ENCODE results near the gene TRAF2. TPM values are rescaled to one million over a fixed set of nuclear protein-coding genes. Genes with fewer than 3 reads are reported as not detected.

The TRAF2 gene
- total and polyA plus RNA-seq, 2 of the 13 experiments (the other 11 are each of a cell fraction or from before 2014, with no cell fraction given) = 12.4 to 13.6 TPM

DNA sequence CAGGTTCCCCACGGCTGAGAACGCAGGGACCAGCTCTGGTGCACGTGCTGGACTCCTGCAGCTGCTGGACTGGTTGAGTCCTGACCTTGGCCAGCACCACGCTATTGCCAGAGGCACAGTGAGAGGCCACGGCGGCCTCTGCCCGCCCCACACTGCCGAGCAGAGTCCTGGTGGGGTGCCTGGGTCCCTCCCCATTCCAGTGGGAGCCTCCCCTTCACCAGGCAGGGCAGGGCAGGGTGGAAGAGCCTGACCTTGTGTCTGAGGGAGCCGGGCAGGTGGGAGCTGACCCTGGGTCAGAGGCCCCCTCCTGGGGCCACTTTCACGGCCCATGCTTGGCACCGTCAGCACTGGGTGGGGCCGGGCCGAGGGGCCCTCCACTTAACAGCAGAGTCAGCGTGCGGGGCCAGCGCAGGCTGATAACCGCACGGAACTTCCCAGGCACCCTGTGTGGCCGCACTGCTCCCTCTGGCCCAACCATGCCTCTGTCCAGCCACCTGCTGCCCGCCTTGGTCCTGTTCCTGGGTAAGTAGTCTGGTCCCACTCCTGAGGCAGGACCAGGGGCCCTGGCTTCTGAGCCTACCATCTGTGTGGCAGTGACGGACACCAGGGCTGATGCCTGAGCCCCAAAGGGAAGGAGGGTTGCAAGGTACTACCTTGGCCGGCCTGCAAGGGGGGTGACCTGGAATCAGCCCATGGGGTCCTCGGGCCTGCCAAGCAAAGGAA, 34.2 kb upstream of the TRAF2 start, which contains the start of gene MAMDC4 (continued):
- TF ChIP-seq, protein P1, sequence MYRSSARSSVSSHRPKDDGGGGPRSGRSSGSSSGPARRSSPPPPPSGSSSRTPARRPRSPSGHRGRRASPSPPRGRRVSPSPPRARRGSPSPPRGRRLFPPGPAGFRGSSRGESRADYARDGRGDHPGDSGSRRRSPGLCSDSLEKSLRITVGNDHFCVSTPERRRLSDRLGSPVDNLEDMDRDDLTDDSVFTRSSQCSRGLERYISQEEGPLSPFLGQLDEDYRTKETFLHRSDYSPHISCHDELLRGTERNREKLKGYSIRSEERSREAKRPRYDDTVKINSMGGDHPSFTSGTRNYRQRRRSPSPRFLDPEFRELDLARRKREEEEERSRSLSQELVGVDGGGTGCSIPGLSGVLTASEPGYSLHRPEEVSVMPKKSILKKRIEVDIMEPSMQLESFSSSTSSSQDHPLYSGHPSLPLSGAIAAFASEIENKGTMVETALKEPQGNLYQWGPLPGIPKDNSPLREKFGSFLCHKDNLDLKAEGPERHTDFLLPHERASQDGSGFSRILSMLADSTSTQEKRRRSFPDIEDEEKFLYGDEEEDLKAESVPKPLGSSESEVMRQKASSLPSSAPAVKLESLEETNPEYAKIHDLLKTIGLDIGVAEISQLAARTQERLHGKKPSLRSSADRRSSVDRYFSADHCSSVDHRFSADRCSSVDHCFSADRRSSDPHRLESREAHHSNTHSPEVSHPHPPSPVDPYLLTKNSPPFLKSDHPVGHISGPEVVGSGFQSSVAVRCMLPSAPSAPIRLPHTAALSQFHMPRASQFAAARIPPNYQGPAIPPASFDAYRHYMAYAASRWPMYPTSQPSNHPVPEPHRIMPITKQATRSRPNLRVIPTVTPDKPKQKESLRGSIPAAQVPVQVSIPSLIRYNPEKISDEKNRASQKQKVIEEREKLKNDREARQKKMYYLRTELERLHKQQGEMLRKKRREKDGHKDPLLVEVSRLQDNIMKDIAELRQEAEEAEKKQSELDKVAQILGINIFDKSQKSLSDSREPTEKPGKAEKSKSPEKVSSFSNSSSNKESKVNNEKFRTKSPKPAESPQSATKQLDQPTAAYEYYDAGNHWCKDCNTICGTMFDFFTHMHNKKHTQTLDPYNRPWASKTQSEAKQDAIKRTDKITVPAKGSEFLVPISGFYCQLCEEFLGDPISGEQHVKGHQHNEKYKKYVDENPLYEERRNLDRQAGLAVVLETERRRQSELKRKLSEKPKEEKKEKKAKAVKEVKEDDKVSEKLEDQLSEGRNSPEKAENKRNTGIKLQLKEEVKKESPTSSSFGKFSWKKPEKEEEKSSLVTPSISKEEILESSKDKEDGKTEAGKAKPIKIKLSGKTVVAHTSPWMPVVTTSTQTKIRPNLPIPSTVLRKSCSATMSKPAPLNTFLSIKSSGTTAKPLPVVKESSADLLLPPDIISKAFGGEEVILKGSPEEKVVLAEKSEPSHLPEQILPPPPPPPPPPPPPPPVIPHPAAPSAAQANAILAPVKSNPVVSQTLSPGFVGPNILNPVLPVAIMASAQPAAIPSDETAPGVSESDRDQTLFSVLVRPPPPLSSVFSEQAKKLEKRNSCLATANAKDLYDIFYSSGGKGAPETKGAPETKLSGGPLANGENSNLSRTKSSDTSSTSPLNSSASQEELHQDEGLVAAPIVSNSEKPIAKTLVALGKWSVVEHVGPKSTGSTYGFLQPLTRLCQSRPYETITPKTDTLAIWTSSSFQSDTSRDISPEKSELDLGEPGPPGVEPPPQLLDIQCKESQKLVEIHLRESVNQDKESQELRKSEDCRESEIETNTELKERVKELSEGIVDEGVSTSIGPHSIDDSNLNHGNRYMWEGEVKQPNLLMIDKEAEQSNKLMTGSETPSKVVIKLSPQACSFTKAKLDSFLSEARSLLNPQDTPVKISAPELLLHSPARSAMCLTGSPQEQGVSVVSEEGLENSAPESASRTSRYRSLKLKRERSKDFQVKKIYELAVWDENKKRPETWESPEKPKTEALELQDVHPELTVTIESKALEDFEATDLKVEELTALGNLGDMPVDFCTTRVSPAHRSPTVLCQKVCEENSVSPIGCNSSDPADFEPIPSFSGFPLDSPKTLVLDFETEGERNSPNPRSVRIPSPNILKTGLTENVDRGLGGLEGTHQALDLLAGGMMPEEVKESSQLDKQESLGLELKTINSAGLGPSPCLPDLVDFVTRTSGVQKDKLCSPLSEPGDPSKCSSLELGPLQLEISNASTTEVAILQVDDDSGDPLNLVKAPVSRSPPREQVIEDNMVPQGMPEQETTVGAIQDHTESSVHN (CRISPR knock-in tag; IDR thresholded peaks at IDR 0.05) = no peak
- peak; percentile 87 for TF ChIP-seq ZBTB34 (CRISPR knock-in tag; IDR thresholded peaks at IDR 0.05)
- TF ChIP-seq HDAC1 (CRISPR knock-in tag; IDR thresholded peaks at IDR 0.05) = no peak
- TF ChIP-seq ZFX (CRISPR knock-in tag; IDR thresholded peaks at IDR 0.05; ENCODE audit: low read depth) = peak; percentile 33; the same call in 1 of the 2 replicates
- peak; percentile 93 for TF ChIP-seq AGO2 (optimal IDR thresholded peaks at IDR 0.05; ENCODE audit: low read depth, low read length)
- TF ChIP-seq GZF1 (CRISPR knock-in tag; IDR thresholded peaks at IDR 0.05) = no peak
- no peak for TF ChIP-seq ZSCAN21 (CRISPR knock-in tag; IDR thresholded peaks at IDR 0.05; ENCODE audit: borderline replicate concordance)
- TF ChIP-seq ZNF207 (IDR thresholded peaks at IDR 0.05; ENCODE audit: borderline replicate concordance) = no peak
- TF ChIP-seq KLF16 (CRISPR knock-in tag; IDR thresholded peaks at IDR 0.05) = no peak
- no peak for TF ChIP-seq GLMP (CRISPR knock-in tag; IDR thresholded peaks at IDR 0.05; ENCODE audit: borderline replicate concordance)
- TF ChIP-seq, protein P2, sequence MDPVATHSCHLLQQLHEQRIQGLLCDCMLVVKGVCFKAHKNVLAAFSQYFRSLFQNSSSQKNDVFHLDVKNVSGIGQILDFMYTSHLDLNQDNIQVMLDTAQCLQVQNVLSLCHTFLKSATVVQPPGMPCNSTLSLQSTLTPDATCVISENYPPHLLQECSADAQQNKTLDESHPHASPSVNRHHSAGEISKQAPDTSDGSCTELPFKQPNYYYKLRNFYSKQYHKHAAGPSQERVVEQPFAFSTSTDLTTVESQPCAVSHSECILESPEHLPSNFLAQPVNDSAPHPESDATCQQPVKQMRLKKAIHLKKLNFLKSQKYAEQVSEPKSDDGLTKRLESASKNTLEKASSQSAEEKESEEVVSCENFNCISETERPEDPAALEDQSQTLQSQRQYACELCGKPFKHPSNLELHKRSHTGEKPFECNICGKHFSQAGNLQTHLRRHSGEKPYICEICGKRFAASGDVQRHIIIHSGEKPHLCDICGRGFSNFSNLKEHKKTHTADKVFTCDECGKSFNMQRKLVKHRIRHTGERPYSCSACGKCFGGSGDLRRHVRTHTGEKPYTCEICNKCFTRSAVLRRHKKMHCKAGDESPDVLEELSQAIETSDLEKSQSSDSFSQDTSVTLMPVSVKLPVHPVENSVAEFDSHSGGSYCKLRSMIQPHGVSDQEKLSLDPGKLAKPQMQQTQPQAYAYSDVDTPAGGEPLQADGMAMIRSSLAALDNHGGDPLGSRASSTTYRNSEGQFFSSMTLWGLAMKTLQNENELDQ (CRISPR knock-in tag; IDR thresholded peaks at IDR 0.05; ENCODE audit: borderline replicate concordance) = no peak
- no peak for TF ChIP-seq HNRNPUL1 (IDR thresholded peaks at IDR 0.05; ENCODE audit: low read depth, low read length)
